Neural cell (in vitro differentiated cells): Measurements from ENCODE around the gene ZCCHC10. TPM values are rescaled to one million over a fixed set of nuclear protein-coding genes. Genes with fewer than 3 reads are reported as not detected.
"Not testable (repeated sequence)": the region's sequence is repeated elsewhere in the genome, so short reads cannot be mapped to it uniquely, and the experiment has no call there.

Experiments used
- H2AFZ ChIP-seq: fragments of 200-600, 300-800 bp; sonication (generic), shearing (Covaris generic); 2 replicates; pipeline ENCODE4 v1.6.0; 2014; ENCODE audit warnings: low read depth, mild to moderate bottlenecking, antibody characterized with exemption, low read length, moderate library complexity
- H3F3A ChIP-seq: fragments of 200-600 bp; shearing (Covaris generic); 2 replicates; pipeline ENCODE4 v1.6.1; 2016; ENCODE audit warnings: mild to moderate bottlenecking, moderate library complexity, mixed read lengths, antibody characterized with exemption, low read length; ENCODE audit not compliant: insufficient read depth, poor library complexity, severe bottlenecking
- H3K27ac ChIP-seq: fragments of 200-600, 300-800 bp; sonication (generic), shearing (Covaris generic); 2 replicates; pipeline ENCODE4 v1.5.1; 2014; ENCODE audit warnings: mild to moderate bottlenecking, low read length, moderate library complexity
- H3K27me3 ChIP-seq: fragments of 300-800, 200-600 bp; sonication (generic), shearing (Covaris generic); 2 replicates; pipeline ENCODE4 v1.6.0; 2014; ENCODE audit warnings: mild to moderate bottlenecking, low read depth, low read length, moderate library complexity; ENCODE audit not compliant: insufficient read depth
- H3K36me3 ChIP-seq: fragments of 300-800, 200-600 bp; sonication (generic), shearing (Covaris generic); 2 replicates; pipeline ENCODE4 v1.5.1; 2014; ENCODE audit warnings: mild to moderate bottlenecking, antibody characterized with exemption, low read length, moderate library complexity; ENCODE audit not compliant: insufficient read depth
- H3K4me2 ChIP-seq: fragments of 300-800, 200-600 bp; sonication (generic), shearing (Covaris generic); 2 replicates; pipeline ENCODE4 v1.6.0; 2014; ENCODE audit warnings: mild to moderate bottlenecking, low read length
- H3K4me3 ChIP-seq: fragments of 300-800, 200-600 bp; sonication (generic), shearing (Covaris generic); 2 replicates; pipeline ENCODE4 v1.5.1; 2014; ENCODE audit warnings: mild to moderate bottlenecking, low read length, moderate library complexity
- H3K79me2 ChIP-seq: fragments of 200-600 bp; shearing (Covaris generic); replicated peaks from 2 replicates; pipeline ENCODE4 v1.6.0; 2014; ENCODE audit warnings: mild to moderate bottlenecking, low read length, moderate library complexity; ENCODE audit not compliant: insufficient read depth
- H3K9ac ChIP-seq: fragments of 300-800, 200-600 bp; sonication (generic), shearing (Covaris generic); 2 replicates; pipeline ENCODE4 v1.6.1; 2016; ENCODE audit warnings: mild to moderate bottlenecking, low read length, mixed read lengths
- H3K9me2 ChIP-seq: fragments of 200-600 bp; shearing (Covaris generic); 2 replicates; pipeline ENCODE4 v1.6.1; 2016; ENCODE audit warnings: mild to moderate bottlenecking, low read length, mixed read lengths; ENCODE audit not compliant: insufficient read depth
- H3K9me3 ChIP-seq: fragments of 200-600, 300-800 bp; sonication (generic), shearing (Covaris generic); 2 replicates; pipeline ENCODE4 v1.6.1; 2016; ENCODE audit warnings: mild to moderate bottlenecking, mixed run types, low read length, moderate library complexity, mixed read lengths
- H4K20me1 ChIP-seq: fragments of 200-600 bp; shearing (Covaris generic); 2 replicates; pipeline ENCODE4 v1.6.1; 2016; ENCODE audit warnings: mild to moderate bottlenecking, mixed run types; ENCODE audit not compliant: insufficient read depth
- EP300 ChIP-seq: fragments of 450-650 bp; conservative IDR thresholded peaks from 2 replicates; pipeline ENCODE4 v1.6.1; 2014; ENCODE audit warnings: antibody characterized with exemption, mild to moderate bottlenecking, moderate library complexity; ENCODE audit not compliant: poor library complexity, severe bottlenecking
- EZH2 ChIP-seq: fragments of 200-600, 300-800 bp; shearing (Covaris generic), sonication (generic); IDR thresholded peaks from 2 replicates; pipeline ENCODE4 v1.6.1; 2014; ENCODE audit warnings: antibody characterized with exemption, low read length, borderline replicate concordance, mild to moderate bottlenecking; ENCODE audit not compliant: insufficient read depth, poor library complexity, severe bottlenecking
- MXI1 ChIP-seq: fragments of 450-650 bp; conservative IDR thresholded peaks from 2 replicates; pipeline ENCODE4 v1.6.1; 2014; ENCODE audit warnings: antibody characterized with exemption, mild to moderate bottlenecking; ENCODE audit not compliant: poor library complexity, severe bottlenecking
- POLR2AphosphoS5 ChIP-seq: IDR thresholded peaks from 2 replicates; pipeline ENCODE4 v1.6.1; 2012
- RAD21 ChIP-seq: fragments of 450-650 bp; conservative IDR thresholded peaks from 2 replicates; pipeline ENCODE4 v1.6.1; 2014; ENCODE audit warnings: antibody characterized with exemption, mild to moderate bottlenecking, moderate library complexity
- SMC3 ChIP-seq: fragments of 450-650 bp; conservative IDR thresholded peaks from 2 replicates; pipeline ENCODE4 v1.6.1; 2014; ENCODE audit warnings: antibody characterized with exemption, mild to moderate bottlenecking, moderate library complexity; ENCODE audit not compliant: poor library complexity
- TAF1 ChIP-seq: IDR thresholded peaks from 2 replicates; pipeline ENCODE4 v1.6.1; 2012; ENCODE audit warnings: low read depth
- polyA plus RNA-seq: library from polyadenylated mRNA; depleted of rRNA; stranded (reverse); fragments of >200 nt; gene quantifications from 2 replicates; pipeline ENCODE4 v1.2.3, GENCODE V29; 2014
- TF ChIP-seq, protein P1 (sequence below): fragments of 450-650 bp; IDR thresholded peaks from 2 replicates; pipeline ENCODE4 v1.5.1; 2014; ENCODE audit warnings: antibody characterized with exemption, mild to moderate bottlenecking, moderate library complexity; ENCODE audit not compliant: poor library complexity, severe bottlenecking
- TF ChIP-seq, protein P2 (sequence below): IDR thresholded peaks from 2 replicates; pipeline ENCODE4 v1.6.1; 2012; ENCODE audit warnings: borderline replicate concordance

ZCCHC10 gene
- polyA plus RNA-seq, 1 donor from 2014 or later: 68.0 TPM

DNA sequence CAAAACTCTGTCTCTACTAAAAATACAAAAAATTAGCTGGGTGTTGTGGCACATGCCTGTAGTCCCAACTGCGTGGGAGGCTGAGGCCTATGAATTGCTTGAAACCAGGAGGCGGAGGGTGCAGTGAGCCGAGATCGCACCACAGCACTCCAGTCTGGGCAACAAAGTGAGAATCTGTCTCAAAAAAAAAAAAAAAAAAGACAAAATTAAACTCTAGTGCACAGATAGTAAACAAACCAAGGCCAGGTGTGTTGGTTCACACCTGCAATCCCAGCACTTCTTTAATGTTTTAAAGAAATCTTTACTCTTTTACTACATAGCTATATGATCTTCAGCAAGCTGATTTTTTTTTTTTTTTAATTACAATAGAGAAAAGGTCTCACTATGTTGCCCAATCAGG is 8.4 kb downstream of the ZCCHC10 start:
- Histone ChIP-seq H3K4me2 (no peak overlapping the region), H3K27me3 (no peaks in the 10 kb centered on the region), H2AFZ (no peak overlapping the region), H3F3A (no peaks in the 10 kb centered on the region), H3K9ac (no peak overlapping the region), H3K9me2 (no peaks in the 10 kb centered on the region), H3K4me3 (no peak overlapping the region), H3K9me3 (no peaks in the 10 kb centered on the region), H3K27ac (no peak overlapping the region), H3K79me2 (peaks cover 12% of the 10 kb centered on the region), H3K36me3 (peaks cover 6% of the 10 kb centered on the region), H4K20me1 (no peaks in the 10 kb centered on the region)
- TF ChIP-seq EZH2 (no peak), TAF1 (no peak), MXI1 (no peak), EP300 (no peak), RAD21 (no peak), SMC3 (no peak), POLR2AphosphoS5 (no peak)
- TF ChIP-seq, protein P1, sequence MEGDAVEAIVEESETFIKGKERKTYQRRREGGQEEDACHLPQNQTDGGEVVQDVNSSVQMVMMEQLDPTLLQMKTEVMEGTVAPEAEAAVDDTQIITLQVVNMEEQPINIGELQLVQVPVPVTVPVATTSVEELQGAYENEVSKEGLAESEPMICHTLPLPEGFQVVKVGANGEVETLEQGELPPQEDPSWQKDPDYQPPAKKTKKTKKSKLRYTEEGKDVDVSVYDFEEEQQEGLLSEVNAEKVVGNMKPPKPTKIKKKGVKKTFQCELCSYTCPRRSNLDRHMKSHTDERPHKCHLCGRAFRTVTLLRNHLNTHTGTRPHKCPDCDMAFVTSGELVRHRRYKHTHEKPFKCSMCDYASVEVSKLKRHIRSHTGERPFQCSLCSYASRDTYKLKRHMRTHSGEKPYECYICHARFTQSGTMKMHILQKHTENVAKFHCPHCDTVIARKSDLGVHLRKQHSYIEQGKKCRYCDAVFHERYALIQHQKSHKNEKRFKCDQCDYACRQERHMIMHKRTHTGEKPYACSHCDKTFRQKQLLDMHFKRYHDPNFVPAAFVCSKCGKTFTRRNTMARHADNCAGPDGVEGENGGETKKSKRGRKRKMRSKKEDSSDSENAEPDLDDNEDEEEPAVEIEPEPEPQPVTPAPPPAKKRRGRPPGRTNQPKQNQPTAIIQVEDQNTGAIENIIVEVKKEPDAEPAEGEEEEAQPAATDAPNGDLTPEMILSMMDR: no peak
- TF ChIP-seq, protein P2, sequence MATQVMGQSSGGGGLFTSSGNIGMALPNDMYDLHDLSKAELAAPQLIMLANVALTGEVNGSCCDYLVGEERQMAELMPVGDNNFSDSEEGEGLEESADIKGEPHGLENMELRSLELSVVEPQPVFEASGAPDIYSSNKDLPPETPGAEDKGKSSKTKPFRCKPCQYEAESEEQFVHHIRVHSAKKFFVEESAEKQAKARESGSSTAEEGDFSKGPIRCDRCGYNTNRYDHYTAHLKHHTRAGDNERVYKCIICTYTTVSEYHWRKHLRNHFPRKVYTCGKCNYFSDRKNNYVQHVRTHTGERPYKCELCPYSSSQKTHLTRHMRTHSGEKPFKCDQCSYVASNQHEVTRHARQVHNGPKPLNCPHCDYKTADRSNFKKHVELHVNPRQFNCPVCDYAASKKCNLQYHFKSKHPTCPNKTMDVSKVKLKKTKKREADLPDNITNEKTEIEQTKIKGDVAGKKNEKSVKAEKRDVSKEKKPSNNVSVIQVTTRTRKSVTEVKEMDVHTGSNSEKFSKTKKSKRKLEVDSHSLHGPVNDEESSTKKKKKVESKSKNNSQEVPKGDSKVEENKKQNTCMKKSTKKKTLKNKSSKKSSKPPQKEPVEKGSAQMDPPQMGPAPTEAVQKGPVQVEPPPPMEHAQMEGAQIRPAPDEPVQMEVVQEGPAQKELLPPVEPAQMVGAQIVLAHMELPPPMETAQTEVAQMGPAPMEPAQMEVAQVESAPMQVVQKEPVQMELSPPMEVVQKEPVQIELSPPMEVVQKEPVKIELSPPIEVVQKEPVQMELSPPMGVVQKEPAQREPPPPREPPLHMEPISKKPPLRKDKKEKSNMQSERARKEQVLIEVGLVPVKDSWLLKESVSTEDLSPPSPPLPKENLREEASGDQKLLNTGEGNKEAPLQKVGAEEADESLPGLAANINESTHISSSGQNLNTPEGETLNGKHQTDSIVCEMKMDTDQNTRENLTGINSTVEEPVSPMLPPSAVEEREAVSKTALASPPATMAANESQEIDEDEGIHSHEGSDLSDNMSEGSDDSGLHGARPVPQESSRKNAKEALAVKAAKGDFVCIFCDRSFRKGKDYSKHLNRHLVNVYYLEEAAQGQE: no peak

DNA sequence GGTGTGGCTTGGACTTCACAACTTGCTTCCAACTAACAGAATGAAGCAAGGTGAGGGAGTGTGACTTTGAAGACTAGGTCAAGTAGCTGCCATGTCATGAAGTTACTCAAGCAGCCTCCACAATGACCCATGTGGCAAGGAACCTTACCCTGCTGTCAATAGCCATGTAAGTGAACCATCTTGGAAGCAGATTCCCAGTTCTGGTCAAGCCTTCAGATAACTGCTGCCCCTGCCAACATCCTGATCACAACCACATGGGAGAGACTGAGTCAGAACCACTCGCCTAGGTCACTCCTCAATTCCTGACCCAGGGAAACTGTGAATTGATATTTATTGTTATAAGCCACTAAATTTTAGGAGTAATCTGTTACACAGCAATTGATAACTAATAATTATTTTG is 10.9 kb downstream of the ZCCHC10 start:
- TF ChIP-seq POLR2AphosphoS5: no peak
- TF ChIP-seq, protein P2: no peak
- TF ChIP-seq EP300: no peak
- TF ChIP-seq RAD21: no peak
- no peak for TF ChIP-seq MXI1
- TF ChIP-seq EZH2: no peak
- TF ChIP-seq, protein P1: no peak
- no peak for TF ChIP-seq TAF1
- TF ChIP-seq SMC3: no peak
- no peaks in the 10 kb centered on the region for H4K20me1 ChIP-seq
- H3K27me3 ChIP-seq: no peaks in the 10 kb centered on the region
- no peak overlapping the region for H3K9ac ChIP-seq
- no peaks in the 10 kb centered on the region for H3F3A ChIP-seq
- no peaks in the 10 kb centered on the region for H3K9me3 ChIP-seq
- no peaks in the 10 kb centered on the region for H3K9me2 ChIP-seq
- H2AFZ ChIP-seq: no peak overlapping the region
- H3K79me2 ChIP-seq: peaks cover 6% of the 10 kb centered on the region
- no peak overlapping the region for H3K4me3 ChIP-seq
- H3K36me3 ChIP-seq: peaks cover 6% of the 10 kb centered on the region
- H3K4me2 ChIP-seq: no peak overlapping the region
- no peak overlapping the region for H3K27ac ChIP-seq

DNA sequence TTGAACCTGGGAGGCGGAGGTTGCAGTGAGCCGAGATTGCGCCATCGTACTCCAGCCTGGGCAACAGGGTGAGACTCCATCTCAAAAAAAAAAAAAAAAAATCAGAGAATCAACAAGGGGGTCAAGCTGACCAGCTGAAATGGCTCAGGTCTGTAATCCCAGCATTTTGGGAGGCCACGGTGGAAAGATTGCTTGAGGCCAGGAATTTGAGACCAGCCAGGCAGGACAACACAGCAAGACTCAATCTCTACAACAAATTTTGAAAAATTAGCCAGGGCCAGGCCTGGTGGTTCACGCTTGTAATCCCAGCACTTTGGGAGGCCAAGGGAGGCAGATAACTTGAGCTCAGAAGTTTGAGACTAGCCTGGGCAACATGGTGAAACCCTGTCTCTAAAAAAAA is 17.9 kb downstream of the ZCCHC10 start:
- H3K4me3 ChIP-seq, H4K20me1 ChIP-seq, H2AFZ ChIP-seq, H3K79me2 ChIP-seq, H3K36me3 ChIP-seq, H3K9me3 ChIP-seq, H3K9ac ChIP-seq, H3K9me2 ChIP-seq, H3F3A ChIP-seq, H3K4me2 ChIP-seq, H3K27me3 ChIP-seq, H3K27ac ChIP-seq: not testable (repeated sequence)
